ENCODE measurements around the gene SCMH1. TPM values are rescaled to one million over a fixed set of nuclear protein-coding genes. Genes with fewer than 3 reads are reported as not detected.
A peak's percentile ranks its signal among the peaks of the same experiment; 100 is the strongest.

Gene SCMH1
- total RNA-seq, 4 donors from 2014 or later, result 76.5 to 110 (median 92.4) TPM

DNA sequence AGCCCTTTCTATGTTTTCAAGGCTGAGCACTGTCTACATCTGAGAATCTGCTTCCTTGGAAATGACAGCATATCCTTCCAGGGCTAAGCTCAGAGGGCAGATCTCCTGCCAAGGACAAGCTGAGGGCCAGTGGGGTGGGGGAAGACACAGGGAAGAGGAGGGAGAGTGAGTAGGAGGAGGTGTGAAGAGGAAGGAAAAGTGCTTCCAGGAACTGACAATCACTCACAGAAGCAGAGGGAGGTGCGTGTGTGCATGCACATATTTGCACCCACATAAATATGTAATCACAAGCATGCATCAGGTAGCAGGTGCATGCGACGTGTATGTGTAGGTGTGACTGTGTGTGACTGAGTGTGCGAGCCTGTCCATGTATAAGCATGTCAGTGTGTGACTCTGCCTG is 43.7 kb upstream of the SCMH1 start:
- no peaks in the 10 kb centered on the region for H3K9me3 ChIP-seq
- no peak overlapping the region for H3K4me3 ChIP-seq
- peaks cover 0 to 27% (median 0%) of the 10 kb centered on the region in 4 donors for H3K27me3 ChIP-seq
- DNase-seq (ENCODE audit: extremely low spot score), result no peak
- no peak for TF ChIP-seq POLR2AphosphoS5 (IDR thresholded peaks at IDR 0.05)
- TF ChIP-seq EP300 (IDR thresholded peaks at IDR 0.05), result no peak
- no peak for TF ChIP-seq POLR2A (IDR thresholded peaks at IDR 0.05; ENCODE audit: low read depth)
- no peak for TF ChIP-seq CTCF (IDR thresholded peaks at IDR 0.05)
- peaks cover 0 to 23% (median 11%) of the 10 kb centered on the region in 4 donors for H3K4me1 ChIP-seq
- H3K36me3 ChIP-seq, result no peaks in the 10 kb centered on the region
- intact Hi-C loops (cut with DNase I), result no loop called here
- WGBS, result 86% methylated on average over 4 of the region's 4 CpGs
- H3K27ac ChIP-seq (replicated peaks in 1 of 4), result no peak overlapping the region

- no peaks in the 10 kb centered on the region for H3K36me3 ChIP-seq
- H3K27me3 ChIP-seq, result peaks cover 0 to 27% (median 0%) of the 10 kb centered on the region in 4 donors
- no peaks in the 10 kb centered on the region for H3K9me3 ChIP-seq
- no peak for TF ChIP-seq POLR2AphosphoS5 (IDR thresholded peaks at IDR 0.05)
- TF ChIP-seq POLR2A (IDR thresholded peaks at IDR 0.05; ENCODE audit: low read depth), result no peak
- no peak overlapping the region for H3K4me3 ChIP-seq
- H3K27ac ChIP-seq (replicated peaks in 1 of 4), result no peak overlapping the region
- no peak for DNase-seq (ENCODE audit: extremely low spot score)
- intact Hi-C loops (cut with DNase I), result no loop called here
- peaks cover 0 to 23% (median 11%) of the 10 kb centered on the region in 4 donors for H3K4me1 ChIP-seq
- 83% methylated on average over 2 of the region's 2 CpGs for WGBS
Measured at GRCh38 chr1:41284121-41284520, 42.0 kb upstream of the SCMH1 start.

DNA sequence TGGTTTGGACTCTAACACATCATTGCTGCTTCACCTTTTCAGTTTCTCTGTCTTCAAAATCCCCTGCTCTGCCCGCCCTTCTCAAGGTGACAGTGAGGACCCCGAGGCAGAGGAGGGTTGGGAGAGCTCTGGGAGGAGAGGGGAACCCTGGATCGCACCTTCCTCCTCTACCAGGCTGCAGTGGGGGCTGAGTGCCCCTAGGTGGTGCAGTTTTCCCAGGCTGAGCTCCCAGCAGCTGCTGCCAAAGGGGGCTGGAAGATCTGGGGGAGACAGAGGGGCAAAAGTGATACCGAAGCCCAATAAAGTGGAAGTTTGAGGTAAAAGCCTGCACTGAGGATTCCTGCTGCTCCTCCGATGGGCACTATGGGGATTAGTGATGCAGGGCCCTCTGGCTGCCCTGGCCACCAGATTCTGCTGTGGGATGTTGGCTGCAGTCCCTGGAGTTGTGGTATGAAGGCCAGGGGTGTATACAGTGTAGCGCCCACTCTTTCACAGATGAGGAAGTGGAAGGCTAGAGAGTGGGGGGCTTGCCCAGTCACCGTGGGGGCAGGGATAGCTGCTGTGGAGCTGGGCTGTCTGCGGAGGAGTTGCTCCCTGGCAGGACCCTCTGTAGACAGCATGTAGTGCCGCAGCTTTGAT is 40.7 kb upstream of the SCMH1 start:
- H3K36me3 ChIP-seq, result no peaks in the 10 kb centered on the region
- H3K9me3 ChIP-seq, result no peaks in the 10 kb centered on the region
- peaks cover 0 to 39% (median 0%) of the 10 kb centered on the region in 4 donors for H3K27me3 ChIP-seq
- peaks cover 0 to 26% (median 11%) of the 10 kb centered on the region in 4 donors for H3K4me1 ChIP-seq
- H3K27ac ChIP-seq (replicated peaks in 1 of 4), result no peak overlapping the region
- intact Hi-C loops (cut with DNase I), result loop anchor here (2.0 kb wide), 1 partner anchor 134 kb away; no protein-coding TSS in a partner anchor
- no peak for DNase-seq (ENCODE audit: extremely low spot score)
- TF ChIP-seq CTCF (IDR thresholded peaks at IDR 0.05) (peak; percentile 67 to 87 (median 79)), POLR2A (IDR thresholded peaks at IDR 0.05; ENCODE audit: low read depth) (no peak)
- H3K4me3 ChIP-seq, result no peak overlapping the region
- 39% methylated on average over 8 of the region's 9 CpGs for WGBS

- intact Hi-C loops (cut with DNase I), result no loop called here
- WGBS, result 83% methylated on average over 2 of the region's 2 CpGs
- TF ChIP-seq CTCF (IDR thresholded peaks at IDR 0.05), result no peak
- TF ChIP-seq POLR2A (IDR thresholded peaks at IDR 0.05; ENCODE audit: low read depth), result no peak
- no peak for TF ChIP-seq POLR2AphosphoS5 (IDR thresholded peaks at IDR 0.05)
- TF ChIP-seq EP300 (IDR thresholded peaks at IDR 0.05), result no peak
Measured at GRCh38 chr1:41281334-41281733, 39.2 kb upstream of the SCMH1 start.

DNA sequence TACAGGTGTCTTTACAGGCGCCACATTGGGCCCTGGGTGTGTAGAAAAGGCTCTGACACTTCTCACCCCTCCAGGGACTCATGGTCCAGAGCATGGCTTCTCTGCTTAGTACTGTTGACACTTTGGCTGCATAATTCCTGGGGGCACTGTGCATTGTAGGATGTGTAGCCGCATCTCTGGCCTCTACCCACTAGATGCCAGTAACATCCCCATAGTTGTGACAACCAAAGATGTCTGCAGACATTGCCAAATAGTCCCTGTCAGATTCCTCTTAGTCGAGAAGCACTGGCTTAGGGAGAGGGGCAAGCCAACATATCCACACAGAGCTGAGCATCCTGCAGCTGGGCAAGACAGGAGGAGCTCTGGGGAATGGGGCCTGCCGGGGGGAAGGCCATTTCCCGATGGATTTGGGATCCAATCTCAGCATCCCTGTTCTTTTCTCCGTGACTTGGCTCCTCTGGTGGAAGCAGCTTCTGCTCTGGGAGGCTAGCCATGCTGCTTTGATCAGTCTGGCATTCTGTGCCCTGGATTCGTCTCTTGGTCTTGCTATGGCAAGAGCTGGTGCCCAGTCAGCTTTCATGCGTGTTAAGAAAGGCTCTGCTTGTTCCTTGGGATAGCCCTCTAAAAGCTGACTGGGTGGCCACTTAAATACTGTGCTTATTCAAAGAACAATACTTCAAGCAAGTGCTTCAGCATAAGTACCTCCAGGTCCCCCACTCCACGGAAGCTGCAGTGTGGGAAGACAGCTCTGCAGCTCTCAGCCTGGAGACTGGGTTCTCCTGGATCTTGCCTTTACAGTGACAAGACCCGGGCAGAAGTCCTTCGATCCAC is 38.3 kb upstream of the SCMH1 start:
- TF ChIP-seq POLR2A (IDR thresholded peaks at IDR 0.05; ENCODE audit: low read depth) (no peak), POLR2AphosphoS5 (IDR thresholded peaks at IDR 0.05) (no peak), EP300 (IDR thresholded peaks at IDR 0.05) (no peak), CTCF (IDR thresholded peaks at IDR 0.05) (no peak)
- 84% methylated on average over 10 of the region's 11 CpGs for WGBS
- intact Hi-C loops (cut with DNase I), result no loop called here

More at GRCh38 chr1:41281334-41281733, 39.2 kb upstream of the SCMH1 start:
- H3K4me3 ChIP-seq, result no peak overlapping the region
- H3K4me1 ChIP-seq, result peaks cover 0 to 31% (median 11%) of the 10 kb centered on the region in 4 donors
- H3K9me3 ChIP-seq, result no peaks in the 10 kb centered on the region
- H3K36me3 ChIP-seq, result no peaks in the 10 kb centered on the region
- H3K27me3 ChIP-seq, result peaks cover 0 to 49% (median 0%) of the 10 kb centered on the region in 4 donors
- DNase-seq (ENCODE audit: extremely low spot score), result no peak
- H3K27ac ChIP-seq (replicated peaks in 1 of 4), result no peak overlapping the region

More for the DNA sequence above, 38.3 kb upstream of the SCMH1 start:
- no peak overlapping the region for H3K27ac ChIP-seq (replicated peaks in 1 of 4)
- H3K36me3 ChIP-seq, result no peaks in the 10 kb centered on the region
- H3K27me3 ChIP-seq, result peaks cover 0 to 55% (median 0%) of the 10 kb centered on the region in 4 donors
- H3K9me3 ChIP-seq, result no peaks in the 10 kb centered on the region
- DNase-seq (ENCODE audit: extremely low spot score), result no peak
- H3K4me1 ChIP-seq, result peaks cover 0 to 25% (median 8%) of the 10 kb centered on the region in 4 donors
- no peak overlapping the region for H3K4me3 ChIP-seq
